Fibroblast of lung (primary cell): ENCODE results near the gene PSMD2. TPM values are rescaled to one million over a fixed set of nuclear protein-coding genes. Genes with fewer than 3 reads are reported as not detected.
A peak's percentile ranks its signal among the peaks of the same experiment; 100 is the strongest.

Experiments used
- DNase-seq, 2 donors: peaks; one replicate each; pipeline versions ENCODE4 v3.0.0 to v3.0.0-alpha.2; 2010; ENCODE audit warnings: low read depth in 2 of 2
- H2AFZ ChIP-seq: 2 replicates; pipeline ENCODE4 v1.5.1; 2012; ENCODE audit warnings: low read length, control low read depth, inconsistent platforms
- H3K27ac ChIP-seq: 2 replicates; pipeline ENCODE4 v1.5.1; 2011; ENCODE audit warnings: low read length, control low read depth; ENCODE audit not compliant: insufficient read depth
- H3K27me3 ChIP-seq: 2 replicates; pipeline ENCODE4 v1.5.1; 2011; ENCODE audit warnings: mild to moderate bottlenecking, low read length; ENCODE audit not compliant: control insufficient read depth, insufficient read depth
- H3K36me3 ChIP-seq: 2 replicates; pipeline ENCODE4 v1.5.1; 2011; ENCODE audit warnings: low read length; ENCODE audit not compliant: control insufficient read depth, insufficient read depth
- H3K4me1 ChIP-seq: 2 replicates; pipeline ENCODE4 v1.5.1; 2011; ENCODE audit warnings: low read length; ENCODE audit not compliant: control insufficient read depth, insufficient read depth; ENCODE audit errors: extremely low read depth
- H3K4me2 ChIP-seq: 2 replicates; pipeline ENCODE4 v1.5.1; 2011; ENCODE audit warnings: low read length, control low read depth; ENCODE audit not compliant: insufficient read depth; ENCODE audit errors: extremely low read depth
- H3K4me3 ChIP-seq, 4 experiments: fragments of 200-600 bp in 1 of 4; sonication (generic) in 1 of 4; replicated peaks in 1 of 4; 2 replicates each; pipeline ENCODE4 v1.5.1; 2011 to 2016; ENCODE audit warnings: low read length in 4 of 4, low read depth in 3 of 4, mild to moderate bottlenecking in 3 of 4, control low read depth in 2 of 4, inconsistent platforms in 1 of 4, mixed read lengths in 1 of 4; ENCODE audit not compliant: insufficient read depth in 1 of 4; ENCODE audit errors: control extremely low read depth in 1 of 4
- H3K79me2 ChIP-seq: 2 replicates; pipeline ENCODE4 v1.5.1; 2012; ENCODE audit warnings: mild to moderate bottlenecking, low read length, inconsistent platforms; ENCODE audit not compliant: control insufficient read depth, insufficient read depth
- H3K9ac ChIP-seq: 2 replicates; pipeline ENCODE4 v1.5.1; 2011; ENCODE audit warnings: mild to moderate bottlenecking, low read length, control low read depth; ENCODE audit not compliant: insufficient read depth
- H3K9me3 ChIP-seq: 2 replicates; pipeline ENCODE4 v1.5.1; 2012; ENCODE audit warnings: low read depth, low read length; ENCODE audit not compliant: control insufficient read depth, insufficient read depth
- H4K20me1 ChIP-seq: 2 replicates; pipeline ENCODE4 v1.5.1; 2011; ENCODE audit warnings: low read length; ENCODE audit not compliant: control insufficient read depth, insufficient read depth; ENCODE audit errors: extremely low read depth
- CTCF ChIP-seq, 2 donors: IDR thresholded peaks in 1 of 2; conservative IDR thresholded peaks in 1 of 2; 1 replicate in 1 of 2; 2 replicates in 1 of 2; pipeline ENCODE4 v1.5.1; 2011 to 2012; ENCODE audit warnings: low read length in 2 of 2, control low read depth in 1 of 2, inconsistent platforms in 1 of 2, low read depth in 1 of 2, mild to moderate bottlenecking in 1 of 2
- EZH2 ChIP-seq: IDR thresholded peaks from 2 replicates; pipeline ENCODE4 v1.5.1; 2012; ENCODE audit warnings: low read length, control low read depth, mild to moderate bottlenecking; ENCODE audit errors: missing control alignments
- polyA plus RNA-seq, 2 donors: library from polyadenylated mRNA; depleted of rRNA in 1 of 2; stranded (reverse) in 1 of 2; unstranded in 1 of 2; fragments of >200 nt; gene quantifications; 2 replicates each; pipeline ENCODE4 v1.2.1, GENCODE V29; 2011 to 2012; ENCODE audit warnings: missing spikeins in 1 of 2
- total RNA-seq: library from RNA; depleted of rRNA; stranded (reverse); fragments of >200 nt; gene quantifications from 2 replicates; pipeline ENCODE4 v1.2.1, GENCODE V29; 2014

Gene PSMD2
- total and polyA plus RNA-seq, 2 donors (not counting 1 experiment from before 2014, with no cell fraction given), result 188 to 429 TPM

- TF ChIP-seq EZH2 (no peak), CTCF (conservative IDR thresholded peaks at IDR 0.05 in 1 of 2, IDR thresholded peaks at IDR 0.05 in 1 of 2; ENCODE audit: low read depth in 1 of 2, low read length in 2 of 2) (no peak)
- peak overlapping the region; percentile 94 for H3K9ac ChIP-seq
- peaks cover 11% of the 10 kb centered on the region for H3K36me3 ChIP-seq
- no peaks in the 10 kb centered on the region for H3K27me3 ChIP-seq
- H3K4me1 ChIP-seq, result peaks cover 15% of the 10 kb centered on the region
- H3K9me3 ChIP-seq, result no peaks in the 10 kb centered on the region
- DNase-seq, result peak; percentile 77 to 84
- H3K79me2 ChIP-seq, result peaks cover 53% of the 10 kb centered on the region
- H2AFZ ChIP-seq, result no peak overlapping the region
- H3K4me2 ChIP-seq, result peak overlapping the region; percentile 95
- H3K27ac ChIP-seq, result peak overlapping the region; percentile 95
- H4K20me1 ChIP-seq, result peaks cover 4% of the 10 kb centered on the region
- H3K4me3 ChIP-seq, result peak overlapping the region; percentile 90 to 98 (median 95)
Observed at GRCh38 chr3:184314700-184315542, 15.9 kb downstream of the PSMD2 start.

DNA sequence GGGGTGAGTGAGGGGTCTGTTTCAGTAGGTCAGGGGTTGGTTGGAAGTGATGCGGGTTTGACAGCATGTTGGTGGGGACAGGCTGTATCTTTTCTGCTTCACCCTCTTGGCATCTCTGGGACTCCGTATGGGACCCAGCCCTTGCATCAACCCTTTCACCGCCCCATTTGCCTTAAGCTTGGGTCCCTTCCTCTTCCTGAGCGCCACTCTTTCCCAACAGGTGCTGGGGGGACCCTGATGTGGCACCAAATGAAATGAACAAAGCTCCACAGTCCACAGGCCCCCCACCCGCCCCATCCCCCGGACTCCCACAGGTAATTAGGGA lies 16.5 kb downstream of the PSMD2 start:
- H3K27me3 ChIP-seq, result no peaks in the 10 kb centered on the region
- peaks cover 4% of the 10 kb centered on the region for H4K20me1 ChIP-seq
- peak overlapping the region; percentile 90 to 98 (median 95) for H3K4me3 ChIP-seq
- H3K4me2 ChIP-seq, result peak overlapping the region; percentile 95
- peaks cover 14% of the 10 kb centered on the region for H3K36me3 ChIP-seq
- TF ChIP-seq CTCF (conservative IDR thresholded peaks at IDR 0.05 in 1 of 2, IDR thresholded peaks at IDR 0.05 in 1 of 2; ENCODE audit: low read depth in 1 of 2, low read length in 2 of 2) (no peak), EZH2 (no peak)
- peak overlapping the region; percentile 95 for H3K27ac ChIP-seq
- H2AFZ ChIP-seq, result no peak overlapping the region
- H3K9ac ChIP-seq, result peak overlapping the region; percentile 94
- H3K79me2 ChIP-seq, result peaks cover 58% of the 10 kb centered on the region
- no peaks in the 10 kb centered on the region for H3K9me3 ChIP-seq
- no peak for DNase-seq
- H3K4me1 ChIP-seq, result peaks cover 20% of the 10 kb centered on the region

- Histone ChIP-seq H3K9me3 (no peaks in the 10 kb centered on the region), H3K36me3 (peaks cover 20% of the 10 kb centered on the region), H3K9ac (peak overlapping the region; percentile 94), H3K4me1 (peaks cover 20% of the 10 kb centered on the region), H3K4me2 (peak overlapping the region; percentile 95), H3K4me3 (peak overlapping the region; percentile 90 to 98 (median 95)), H3K27ac (peak overlapping the region; percentile 95), H3K79me2 (peaks cover 63% of the 10 kb centered on the region), H2AFZ (no peak overlapping the region), H4K20me1 (peaks cover 4% of the 10 kb centered on the region), H3K27me3 (no peaks in the 10 kb centered on the region)
- TF ChIP-seq CTCF (conservative IDR thresholded peaks at IDR 0.05 in 1 of 2, IDR thresholded peaks at IDR 0.05 in 1 of 2; ENCODE audit: low read depth in 1 of 2, low read length in 2 of 2) (no peak), EZH2 (no peak)
- peak in 1 of 2 donors; percentile 23 for DNase-seq
Observed at GRCh38 chr3:184315871-184316661, 17.0 kb downstream of the PSMD2 start.
